BE2C (cell line): Measurements from ENCODE around the gene NXPH4.

ENCODE experiments used
- DNase-seq: peaks from one replicate; pipeline ENCODE4 v3.0.0-alpha.2; 2020
- H3K27me3 ChIP-seq: fragments of 250-450 bp; sonication (Bioruptor Pico); 2 replicates; pipeline ENCODE4 v1.5.1; 2020; ENCODE audit warnings: mild to moderate bottlenecking
- H3K36me3 ChIP-seq: fragments of 250-450 bp; sonication (Bioruptor Pico); 2 replicates; pipeline ENCODE4 v1.5.1; 2020; ENCODE audit warnings: mild to moderate bottlenecking
- H3K4me1 ChIP-seq: fragments of 250-450 bp; sonication (Bioruptor Pico); 2 replicates; pipeline ENCODE4 v1.5.1; 2020
- H3K4me3 ChIP-seq: 2 replicates; pipeline ENCODE4 v1.5.1; 2011; ENCODE audit warnings: low read depth, low read length
- H3K9me3 ChIP-seq: fragments of 250-450 bp; sonication (Bioruptor Pico); 2 replicates; pipeline ENCODE4 v1.5.1; 2020
- CTCF ChIP-seq: IDR thresholded peaks from 2 replicates; pipeline ENCODE4 v1.5.1; 2012; ENCODE audit warnings: mild to moderate bottlenecking, low read depth, low read length

The NXPH4 gene

GRCh38 chr12:57240926-57241401 lies 24.4 kb downstream of the NXPH4 start:
- H3K4me3 ChIP-seq: peak overlapping the region; percentile 63
- peaks cover 77% of the 10 kb centered on the region for H3K27me3 ChIP-seq

GRCh38 chr12:57241402-57242310 lies 25.1 kb downstream of the NXPH4 start:
- peak overlapping the region; percentile 63 for H3K4me3 ChIP-seq
- H3K4me1 ChIP-seq: peaks cover 18% of the 10 kb centered on the region
- no peaks in the 10 kb centered on the region for H3K36me3 ChIP-seq
- no peak for TF ChIP-seq CTCF
- H3K27me3 ChIP-seq: peaks cover 70% of the 10 kb centered on the region
- DNase-seq: no peak
- H3K9me3 ChIP-seq: no peaks in the 10 kb centered on the region

More at GRCh38 chr12:57240926-57241401, 24.4 kb downstream of the NXPH4 start:
- peak; percentile 64 for DNase-seq
- Histone ChIP-seq H3K4me1 (peaks cover 20% of the 10 kb centered on the region), H3K36me3 (no peaks in the 10 kb centered on the region), H3K9me3 (no peaks in the 10 kb centered on the region)
- TF ChIP-seq CTCF: no peak; the same call in 1 of the 2 replicates

GRCh38 chr12:57242329-57242690 lies 25.7 kb downstream of the NXPH4 start:
- no peak overlapping the region for H3K4me3 ChIP-seq
- no peak for TF ChIP-seq CTCF
- H3K4me1 ChIP-seq: peaks cover 18% of the 10 kb centered on the region
- no peak for DNase-seq
- no peaks in the 10 kb centered on the region for H3K9me3 ChIP-seq
- H3K27me3 ChIP-seq: peaks cover 63% of the 10 kb centered on the region
- H3K36me3 ChIP-seq: no peaks in the 10 kb centered on the region

- H3K9me3 ChIP-seq: no peaks in the 10 kb centered on the region
- peak overlapping the region; percentile 30 for H3K4me3 ChIP-seq
- peaks cover 18% of the 10 kb centered on the region for H3K4me1 ChIP-seq
- DNase-seq: peak; percentile 77
- H3K27me3 ChIP-seq: peaks cover 58% of the 10 kb centered on the region
- no peaks in the 10 kb centered on the region for H3K36me3 ChIP-seq
- peak; percentile 67 for TF ChIP-seq CTCF
These were observed 26.3 kb downstream of the NXPH4 start for GRCh38 chr12:57242691-57243454.

- Histone ChIP-seq H3K27me3 (peaks cover 49% of the 10 kb centered on the region), H3K36me3 (no peaks in the 10 kb centered on the region), H3K4me3 (peak overlapping the region; percentile 30), H3K9me3 (no peaks in the 10 kb centered on the region), H3K4me1 (peaks cover 18% of the 10 kb centered on the region)
- TF ChIP-seq CTCF: peak; percentile 80
- peak; percentile 81 for DNase-seq
These were observed 27.1 kb downstream of the NXPH4 start for GRCh38 chr12:57243521-57244311.
